HUES48 (cell line): ENCODE results near the gene ARF5.

Experiments
- H3K27ac ChIP-seq: one replicate; pipeline ENCODE4 v1.7.0; 2013; ENCODE audit warnings: low read depth, low read length, inconsistent platforms
- H3K27me3 ChIP-seq: 2 replicates; pipeline ENCODE4 v1.6.1; 2013; ENCODE audit warnings: mild to moderate bottlenecking, low read length; ENCODE audit not compliant: control insufficient read depth, insufficient read depth
- H3K36me3 ChIP-seq: 2 replicates; pipeline ENCODE4 v1.6.1; 2013; ENCODE audit warnings: low read length; ENCODE audit not compliant: control insufficient read depth, insufficient read depth
- H3K4me1 ChIP-seq: 2 replicates; pipeline ENCODE4 v1.6.1; 2013; ENCODE audit warnings: mild to moderate bottlenecking, low read length; ENCODE audit not compliant: control insufficient read depth, insufficient read depth
- H3K4me3 ChIP-seq: 2 replicates; pipeline ENCODE4 v1.5.1; 2013; ENCODE audit warnings: mild to moderate bottlenecking, low read depth, low read length
- H3K9ac ChIP-seq: 2 replicates; pipeline ENCODE4 v1.6.1; 2013; ENCODE audit warnings: mild to moderate bottlenecking, low read depth, low read length, moderate library complexity
- H3K9me3 ChIP-seq: 2 replicates; pipeline ENCODE4 v1.6.1; 2013; ENCODE audit warnings: low read length; ENCODE audit not compliant: control insufficient read depth, insufficient read depth

The ARF5 gene

GRCh38 chr7:127635659-127636285, 47.6 kb downstream of the ARF5 start:
- Histone ChIP-seq H3K27ac (no peak overlapping the region), H3K27me3 (no peaks in the 10 kb centered on the region), H3K4me3 (no peak overlapping the region), H3K9ac (no peak overlapping the region), H3K9me3 (no peaks in the 10 kb centered on the region), H3K36me3 (no peaks in the 10 kb centered on the region), H3K4me1 (no peaks in the 10 kb centered on the region)

DNA sequence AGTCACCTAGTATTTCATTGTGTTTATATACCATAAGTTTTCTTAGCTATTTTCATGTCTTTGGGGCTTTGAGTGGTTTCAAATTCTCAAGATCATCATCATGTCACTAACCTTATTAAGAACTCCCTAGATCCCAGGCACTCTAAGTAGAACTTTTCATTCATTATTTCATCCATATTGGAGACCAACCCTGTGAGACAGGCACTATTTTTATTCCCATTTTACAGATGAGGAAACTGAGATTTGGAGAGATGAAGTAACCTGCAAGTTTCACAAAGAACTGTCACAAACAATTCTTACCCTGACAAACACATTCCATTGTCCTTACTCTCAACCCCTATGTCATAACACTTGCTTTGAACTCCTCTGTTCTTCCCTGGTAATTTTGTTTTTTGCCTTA, 50.0 kb downstream of the ARF5 start:
- Histone ChIP-seq H3K9ac (no peak overlapping the region), H3K27me3 (no peaks in the 10 kb centered on the region)

More for the DNA sequence above, 50.0 kb downstream of the ARF5 start:
- H3K36me3 ChIP-seq, result no peaks in the 10 kb centered on the region
- peaks cover 8% of the 10 kb centered on the region for H3K4me1 ChIP-seq
- H3K4me3 ChIP-seq, result no peak overlapping the region
- no peak overlapping the region for H3K27ac ChIP-seq
- H3K9me3 ChIP-seq, result no peaks in the 10 kb centered on the region
